WTC11 (cell line): Measurements from ENCODE around the gene PLPP7. TPM values are rescaled to one million over a fixed set of nuclear protein-coding genes. Genes with fewer than 3 reads are reported as not detected.
"Not testable (repeated sequence)": the region's sequence is repeated elsewhere in the genome, so short reads cannot be mapped to it uniquely, and the experiment has no call there.

Experiments
- ATAC-seq: fragments of 200-7000 bp; cut with Tn5 transposase; 2 replicates; pipeline ENCODE4 v1.10.0; 2021; ENCODE audit warnings: mild to moderate bottlenecking, moderate library complexity
- CTCF ChIA-PET: fragments of 300-600 bp; sonication (Branson Sonifier 250); formaldehyde crosslinking; loops from one replicate; lab custom pipeline; 2021; ENCODE audit warnings: antibody characterized with exemption; lab: Charles Lee
- POLR2A ChIA-PET: fragments of 350-600 bp; sonication (Branson Sonifier 250); formaldehyde crosslinking; loops from one replicate; lab custom pipeline; 2021; ENCODE audit warnings: antibody characterized with exemption; lab: Charles Lee
- DNase-seq: peaks from one replicate; pipeline ENCODE4 v3.0.0; 2021; ENCODE audit warnings: low spot score
- H3K27ac Mint-ChIP-seq: 2 replicates; pipeline ENCODE4 v1.8.0; 2021; ENCODE audit warnings: mixed read lengths
- H3K27me3 Mint-ChIP-seq: 2 replicates; pipeline ENCODE4 v1.8.0; 2021; ENCODE audit warnings: low read depth, mild to moderate bottlenecking, moderate library complexity, mixed read lengths
- H3K36me3 Mint-ChIP-seq: 2 replicates; pipeline ENCODE4 v1.8.0; 2021; ENCODE audit warnings: mixed read lengths
- H3K4me1 Mint-ChIP-seq: 2 replicates; pipeline ENCODE4 v1.8.0; 2022; ENCODE audit warnings: mixed read lengths
- H3K4me3 Mint-ChIP-seq: 2 replicates; pipeline ENCODE4 v1.8.0; 2021; ENCODE audit warnings: mild to moderate bottlenecking, moderate library complexity, mixed read lengths
- H3K9me3 Mint-ChIP-seq: 2 replicates; pipeline ENCODE4 v1.8.0; 2021; ENCODE audit warnings: mixed read lengths
- CBFB ChIP-seq: sonication (generic); formaldehyde crosslinking; IDR thresholded peaks from 2 replicates; pipeline ENCODE4 v1.8.1; 2022; ENCODE audit warnings: mild to moderate bottlenecking, low read depth, missing genetic modification reagents
- HMGA2 ChIP-seq: fragments of 250-450 bp; sonication (Bioruptor Pico); IDR thresholded peaks from 2 replicates; pipeline ENCODE4 v1.4.0; 2021; ENCODE audit warnings: mild to moderate bottlenecking, moderate library complexity
- IRF2 ChIP-seq: sonication (generic); formaldehyde crosslinking; IDR thresholded peaks from 2 replicates; pipeline ENCODE4 v1.8.0; 2022; ENCODE audit warnings: low read depth, missing genetic modification reagents, borderline replicate concordance
- NFATC4 ChIP-seq: fragments of 250-450 bp; sonication (Bioruptor Pico); IDR thresholded peaks from 2 replicates; pipeline ENCODE4 v1.9.0; 2021; ENCODE audit warnings: mild to moderate bottlenecking
- NR1H2 ChIP-seq: sonication (generic); formaldehyde crosslinking; IDR thresholded peaks from 2 replicates; pipeline ENCODE4 v1.9.0; 2021; ENCODE audit warnings: mild to moderate bottlenecking, moderate library complexity, missing genetic modification reagents
- OVOL2 ChIP-seq: fragments of 250-450 bp; sonication (Bioruptor Pico); IDR thresholded peaks from 2 replicates; pipeline ENCODE4 v1.9.0; 2021; ENCODE audit warnings: mild to moderate bottlenecking, borderline replicate concordance
- RORB ChIP-seq: fragments of 250-450 bp; sonication (Bioruptor Pico); IDR thresholded peaks from 2 replicates; pipeline ENCODE4 v1.9.0; 2021; ENCODE audit warnings: mild to moderate bottlenecking
- TCF7 ChIP-seq: sonication (generic); formaldehyde crosslinking; IDR thresholded peaks from 2 replicates; pipeline ENCODE4 v1.8.0; 2022; ENCODE audit warnings: mild to moderate bottlenecking, low read depth, missing genetic modification reagents, moderate library complexity
- ZNF121 ChIP-seq: sonication (generic); formaldehyde crosslinking; IDR thresholded peaks from 2 replicates; pipeline ENCODE4 v1.8.0; 2023; ENCODE audit warnings: missing genetic modification reagents
- total RNA-seq: library from RNA; stranded (reverse); gene quantifications from 3 replicates; pipeline ENCODE4 v1.2.3, GENCODE V29; 2021
- TF ChIP-seq, protein P1 (sequence below): sonication (generic); formaldehyde crosslinking; conservative IDR thresholded peaks from 2 replicates; pipeline ENCODE4 v1.8.1; 2023; ENCODE audit warnings: mild to moderate bottlenecking, low read depth, missing genetic modification reagents, moderate library complexity
- TF ChIP-seq, protein P2 (sequence below): sonication (generic); formaldehyde crosslinking; IDR thresholded peaks from 2 replicates; pipeline ENCODE4 v1.8.0; 2022; ENCODE audit warnings: missing genetic modification reagents
- TF ChIP-seq, protein P3 (sequence below): fragments of 250-450 bp; sonication (Bioruptor Pico); conservative IDR thresholded peaks from 2 replicates; pipeline ENCODE4 v1.9.0; 2021; ENCODE audit warnings: mild to moderate bottlenecking
- TF ChIP-seq, protein P4 (sequence below): sonication (generic); formaldehyde crosslinking; IDR thresholded peaks from 2 replicates; pipeline ENCODE4 v1.8.1; 2022; ENCODE audit warnings: low read depth, mild to moderate bottlenecking, moderate library complexity, missing genetic modification reagents, borderline replicate concordance

Gene PLPP7
- total RNA-seq, 1 experiment from 2014 or later: 4.2 TPM

DNA sequence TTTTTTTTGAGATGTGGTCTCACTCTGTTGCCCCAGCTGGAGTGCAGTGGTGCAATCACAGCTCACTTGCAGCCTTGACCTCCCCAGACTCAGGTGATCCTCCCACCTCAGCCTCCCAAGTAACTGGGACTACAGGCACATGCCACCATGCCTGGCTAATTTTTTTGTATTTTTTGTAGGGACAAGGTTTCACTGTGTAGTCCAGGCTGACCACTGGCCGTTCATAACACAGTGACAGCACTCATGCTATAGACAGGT, 18.6 kb upstream of the PLPP7 start:
- POLR2A ChIA-PET, ATAC-seq, H3K27me3 Mint-ChIP-seq, H3K9me3 Mint-ChIP-seq, H3K27ac Mint-ChIP-seq, H3K4me3 Mint-ChIP-seq, DNase-seq, H3K36me3 Mint-ChIP-seq: not testable (repeated sequence)
- TF ChIP-seq ZNF121: 0 out of 2 replicates have a peak, but pooled peaks have one; percentile 39
- CTCF ChIA-PET: interaction anchor here (0.5 to 7.8 kb wide), 4 partner anchors 14 to 465 kb away, joined by 3 to 57 read pairs (median 6); no protein-coding TSS in a partner anchor
- peaks cover 32% of the 10 kb centered on the region for H3K4me1 Mint-ChIP-seq

DNA sequence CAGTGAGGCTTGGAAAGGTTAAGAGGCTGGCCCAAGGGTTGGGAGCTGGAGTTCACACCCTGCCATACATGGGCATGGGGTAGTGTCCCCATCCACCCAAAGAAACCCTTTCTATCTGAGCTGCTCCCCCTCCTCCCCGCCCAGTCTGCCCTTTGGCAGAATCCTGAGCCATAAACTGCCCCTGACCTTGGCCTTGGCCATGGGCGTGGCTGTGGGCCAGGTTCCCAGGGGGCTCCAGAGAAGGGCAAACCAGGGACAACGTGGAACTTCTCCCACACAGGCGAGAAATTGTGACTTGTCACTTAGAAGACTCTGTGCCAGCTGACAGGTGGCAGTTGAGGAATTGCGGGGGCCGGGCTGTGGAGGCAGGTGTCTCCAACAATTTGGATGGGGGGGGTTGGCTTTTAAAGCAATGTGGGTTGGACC, 18.0 kb upstream of the PLPP7 start:
- no peak for ATAC-seq
- no peak overlapping the region for H3K4me3 Mint-ChIP-seq
- CTCF ChIA-PET: interaction anchor here (0.6 to 7.8 kb wide), 4 partner anchors 14 to 466 kb away, joined by 3 to 57 read pairs (median 6); no protein-coding TSS in a partner anchor

DNA sequence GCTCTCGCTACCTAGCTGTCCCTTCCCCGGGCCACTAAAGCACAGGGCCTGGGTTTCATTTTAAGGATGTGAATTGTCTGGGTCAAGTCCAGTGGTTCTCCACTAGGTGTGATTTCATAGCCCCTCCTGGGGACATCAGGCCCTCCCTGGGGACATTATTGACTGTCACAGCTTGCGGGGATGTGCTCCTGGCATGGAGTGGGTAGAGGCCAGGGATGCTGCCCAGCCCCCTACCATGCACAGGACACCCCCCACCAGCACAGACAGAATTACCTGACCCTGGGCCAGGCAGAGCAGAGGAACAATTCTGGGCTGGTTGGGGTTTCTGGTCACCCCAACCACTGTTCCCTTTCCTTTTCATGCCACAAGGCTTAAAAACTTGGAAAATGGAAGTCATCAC, 17.3 kb upstream of the PLPP7 start:
- POLR2A ChIA-PET: no interaction called here
- Mint-ChIP-seq H3K36me3 (no peaks in the 10 kb centered on the region; the same call in 1 of the 2 replicates), H3K27ac (no peak overlapping the region), H3K4me3 (no peak overlapping the region), H3K9me3 (no peaks in the 10 kb centered on the region), H3K27me3 (peaks cover 14% of the 10 kb centered on the region), H3K4me1 (peaks cover 36% of the 10 kb centered on the region)
- TF ChIP-seq TCF7 (CRISPR knock-in tag): no peak
- TF ChIP-seq, protein P1, sequence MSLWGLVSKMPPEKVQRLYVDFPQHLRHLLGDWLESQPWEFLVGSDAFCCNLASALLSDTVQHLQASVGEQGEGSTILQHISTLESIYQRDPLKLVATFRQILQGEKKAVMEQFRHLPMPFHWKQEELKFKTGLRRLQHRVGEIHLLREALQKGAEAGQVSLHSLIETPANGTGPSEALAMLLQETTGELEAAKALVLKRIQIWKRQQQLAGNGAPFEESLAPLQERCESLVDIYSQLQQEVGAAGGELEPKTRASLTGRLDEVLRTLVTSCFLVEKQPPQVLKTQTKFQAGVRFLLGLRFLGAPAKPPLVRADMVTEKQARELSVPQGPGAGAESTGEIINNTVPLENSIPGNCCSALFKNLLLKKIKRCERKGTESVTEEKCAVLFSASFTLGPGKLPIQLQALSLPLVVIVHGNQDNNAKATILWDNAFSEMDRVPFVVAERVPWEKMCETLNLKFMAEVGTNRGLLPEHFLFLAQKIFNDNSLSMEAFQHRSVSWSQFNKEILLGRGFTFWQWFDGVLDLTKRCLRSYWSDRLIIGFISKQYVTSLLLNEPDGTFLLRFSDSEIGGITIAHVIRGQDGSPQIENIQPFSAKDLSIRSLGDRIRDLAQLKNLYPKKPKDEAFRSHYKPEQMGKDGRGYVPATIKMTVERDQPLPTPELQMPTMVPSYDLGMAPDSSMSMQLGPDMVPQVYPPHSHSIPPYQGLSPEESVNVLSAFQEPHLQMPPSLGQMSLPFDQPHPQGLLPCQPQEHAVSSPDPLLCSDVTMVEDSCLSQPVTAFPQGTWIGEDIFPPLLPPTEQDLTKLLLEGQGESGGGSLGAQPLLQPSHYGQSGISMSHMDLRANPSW (CRISPR knock-in tag): no peak
- TF ChIP-seq CBFB (CRISPR knock-in tag): no peak
- TF ChIP-seq, protein P2, sequence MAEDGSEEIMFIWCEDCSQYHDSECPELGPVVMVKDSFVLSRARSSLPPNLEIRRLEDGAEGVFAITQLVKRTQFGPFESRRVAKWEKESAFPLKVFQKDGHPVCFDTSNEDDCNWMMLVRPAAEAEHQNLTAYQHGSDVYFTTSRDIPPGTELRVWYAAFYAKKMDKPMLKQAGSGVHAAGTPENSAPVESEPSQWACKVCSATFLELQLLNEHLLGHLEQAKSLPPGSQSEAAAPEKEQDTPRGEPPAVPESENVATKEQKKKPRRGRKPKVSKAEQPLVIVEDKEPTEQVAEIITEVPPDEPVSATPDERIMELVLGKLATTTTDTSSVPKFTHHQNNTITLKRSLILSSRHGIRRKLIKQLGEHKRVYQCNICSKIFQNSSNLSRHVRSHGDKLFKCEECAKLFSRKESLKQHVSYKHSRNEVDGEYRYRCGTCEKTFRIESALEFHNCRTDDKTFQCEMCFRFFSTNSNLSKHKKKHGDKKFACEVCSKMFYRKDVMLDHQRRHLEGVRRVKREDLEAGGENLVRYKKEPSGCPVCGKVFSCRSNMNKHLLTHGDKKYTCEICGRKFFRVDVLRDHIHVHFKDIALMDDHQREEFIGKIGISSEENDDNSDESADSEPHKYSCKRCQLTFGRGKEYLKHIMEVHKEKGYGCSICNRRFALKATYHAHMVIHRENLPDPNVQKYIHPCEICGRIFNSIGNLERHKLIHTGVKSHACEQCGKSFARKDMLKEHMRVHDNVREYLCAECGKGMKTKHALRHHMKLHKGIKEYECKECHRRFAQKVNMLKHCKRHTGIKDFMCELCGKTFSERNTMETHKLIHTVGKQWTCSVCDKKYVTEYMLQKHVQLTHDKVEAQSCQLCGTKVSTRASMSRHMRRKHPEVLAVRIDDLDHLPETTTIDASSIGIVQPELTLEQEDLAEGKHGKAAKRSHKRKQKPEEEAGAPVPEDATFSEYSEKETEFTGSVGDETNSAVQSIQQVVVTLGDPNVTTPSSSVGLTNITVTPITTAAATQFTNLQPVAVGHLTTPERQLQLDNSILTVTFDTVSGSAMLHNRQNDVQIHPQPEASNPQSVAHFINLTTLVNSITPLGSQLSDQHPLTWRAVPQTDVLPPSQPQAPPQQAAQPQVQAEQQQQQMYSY (CRISPR knock-in tag): no peak
- TF ChIP-seq RORB (CRISPR knock-in tag): no peak
- TF ChIP-seq, protein P3, sequence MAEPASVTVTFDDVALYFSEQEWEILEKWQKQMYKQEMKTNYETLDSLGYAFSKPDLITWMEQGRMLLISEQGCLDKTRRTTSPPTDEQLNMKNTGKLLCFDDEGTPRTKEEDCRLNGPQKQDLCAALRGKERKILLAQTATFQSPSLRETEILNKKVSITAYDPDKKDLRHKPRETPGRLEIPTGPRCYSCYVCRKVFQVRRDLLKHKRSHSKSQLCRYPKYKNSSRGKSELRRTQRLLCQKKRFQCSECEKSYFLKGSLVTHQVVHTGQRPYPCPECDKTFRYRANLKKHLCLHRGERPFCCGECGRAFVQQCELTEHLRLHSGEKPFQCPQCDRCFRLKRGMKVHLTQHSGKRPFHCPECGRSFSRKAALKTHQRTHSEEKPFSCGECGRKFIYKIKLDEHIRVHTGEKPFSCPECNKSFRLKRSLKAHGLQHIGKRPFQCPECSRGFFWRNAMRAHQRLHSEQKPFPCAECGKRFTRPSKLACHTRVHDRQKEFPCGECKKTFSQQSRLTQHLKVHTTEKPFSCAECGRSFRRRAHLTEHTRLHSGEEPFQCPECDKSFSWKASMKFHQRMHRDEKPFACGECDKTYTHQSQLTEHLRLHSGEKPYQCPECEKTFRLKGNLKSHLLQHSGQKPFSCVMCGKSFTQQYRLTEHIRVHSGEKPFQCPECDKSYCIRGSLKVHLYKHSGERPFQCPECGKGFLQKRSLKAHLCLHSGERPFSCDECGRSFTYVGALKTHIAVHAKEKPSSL: no peak
- no peak for TF ChIP-seq IRF2 (CRISPR knock-in tag)
- no peak for TF ChIP-seq OVOL2 (CRISPR knock-in tag)
- TF ChIP-seq, protein P4, sequence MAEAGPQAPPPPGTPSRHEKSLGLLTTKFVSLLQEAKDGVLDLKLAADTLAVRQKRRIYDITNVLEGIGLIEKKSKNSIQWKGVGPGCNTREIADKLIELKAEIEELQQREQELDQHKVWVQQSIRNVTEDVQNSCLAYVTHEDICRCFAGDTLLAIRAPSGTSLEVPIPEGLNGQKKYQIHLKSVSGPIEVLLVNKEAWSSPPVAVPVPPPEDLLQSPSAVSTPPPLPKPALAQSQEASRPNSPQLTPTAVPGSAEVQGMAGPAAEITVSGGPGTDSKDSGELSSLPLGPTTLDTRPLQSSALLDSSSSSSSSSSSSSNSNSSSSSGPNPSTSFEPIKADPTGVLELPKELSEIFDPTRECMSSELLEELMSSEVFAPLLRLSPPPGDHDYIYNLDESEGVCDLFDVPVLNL (CRISPR knock-in tag): no peak
- TF ChIP-seq NFATC4 (CRISPR knock-in tag): no peak
- TF ChIP-seq NR1H2 (CRISPR knock-in tag): no peak
- no peak for DNase-seq
- CTCF ChIA-PET: interaction anchor here (0.6 to 7.8 kb wide), 4 partner anchors 15 to 63 kb away, joined by 3 to 57 read pairs (median 6); no protein-coding TSS in a partner anchor
- ATAC-seq: no peak

More for the DNA sequence above, 18.0 kb upstream of the PLPP7 start:
- H3K36me3 Mint-ChIP-seq: no peaks in the 10 kb centered on the region; the same call in 1 of the 2 replicates
- TF ChIP-seq HMGA2 (CRISPR knock-in tag) (no peak), NFATC4 (CRISPR knock-in tag) (no peak), ZNF121 (no peak)
- H3K4me1 Mint-ChIP-seq: peaks cover 36% of the 10 kb centered on the region
- no peak for DNase-seq
- H3K27ac Mint-ChIP-seq: no peak overlapping the region
- H3K9me3 Mint-ChIP-seq: no peaks in the 10 kb centered on the region
- POLR2A ChIA-PET: no interaction called here
- peaks cover 13% of the 10 kb centered on the region for H3K27me3 Mint-ChIP-seq
